K562 (cell line): ENCODE data around the gene ASB6. TPM values are rescaled to one million over a fixed set of nuclear protein-coding genes. Genes with fewer than 3 reads are reported as not detected.

Source experiments
- ATAC-seq: fragments of 200-7000 bp; cut with Tn5 transposase; 3 replicates; pipeline ENCODE4 v1.9.1; 2020; ENCODE audit warnings: moderate library complexity
- BruUV-seq: library from RNA; stranded (reverse); fragments of 400-500 nt; replicated peaks from 2 replicates; lab custom pipeline; 2021; lab: Mats Ljungman, UMichigan
- CTCF ChIA-PET: fragments of 300-600 bp; formaldehyde crosslinking; extraction: SDS; loops from one replicate; lab custom pipeline; 2021; ENCODE audit warnings: low intra/inter-chr PET ratio; lab: Yijun Ruan, JAX
- POLR2A ChIA-PET: fragments of 300-600, 350-650 bp; sonication (Branson Sonifier 250); formaldehyde crosslinking; extraction: SDS; loops from one replicate; lab custom pipeline; 2021; ENCODE audit warnings: antibody characterized with exemption, inconsistent platforms; lab: Yijun Ruan, JAX
- DNase-seq, 4 experiments: peaks; one replicate each; pipeline versions ENCODE4 v3.0.0 to v3.0.0-alpha.2; 2011 to 2018; ENCODE audit warnings: low spot score in 3 of 4, mixed read lengths in 3 of 4; ENCODE audit errors: extremely low read depth in 1 of 4
- FAIRE-seq: peaks from 2 replicates; lab custom pipeline; 2011; peaks lifted over from hg19 to GRCh38; lab: Jason Lieb, UNC
- H2AFZ ChIP-seq: 2 replicates; pipeline ENCODE4 v1.6.0; 2011; ENCODE audit warnings: low read depth, low read length, control low read depth, inconsistent platforms
- H3K27ac ChIP-seq: fragments of 200-600 bp; 3 replicates; pipeline ENCODE4 v1.8.0; 2011; ENCODE audit warnings: low read depth, mild to moderate bottlenecking, control low read depth, inconsistent platforms, low read length, moderate library complexity, mixed read lengths; ENCODE audit errors: extremely low read depth
- H3K27me3 ChIP-seq, 2 experiments: fragments of 300-600 bp in 1 of 2; 2 replicates in 1 of 2; 3 replicates in 1 of 2; pipeline versions ENCODE4 v1.6.0 to v1.8.0; 2011; ENCODE audit warnings: inconsistent platforms in 2 of 2, low read length in 2 of 2, mild to moderate bottlenecking in 1 of 2, mixed read lengths in 1 of 2, moderate library complexity in 1 of 2; ENCODE audit not compliant: control insufficient read depth in 2 of 2, insufficient read depth in 2 of 2
- H3K36me3 ChIP-seq: fragments of 300-600 bp; 3 replicates; pipeline ENCODE4 v1.8.0; 2011; ENCODE audit warnings: mild to moderate bottlenecking, low read length, inconsistent platforms; ENCODE audit not compliant: control insufficient read depth, insufficient read depth
- H3K4me1 ChIP-seq, 2 experiments: fragments of 200-600 bp in 1 of 2; replicated peaks in 1 of 2; 2 replicates in 1 of 2; 3 replicates in 1 of 2; pipeline versions ENCODE4 v1.5.1 to v1.8.0; 2011; ENCODE audit warnings: inconsistent platforms in 2 of 2, low read length in 2 of 2, mild to moderate bottlenecking in 1 of 2, mixed read lengths in 1 of 2, moderate library complexity in 1 of 2; ENCODE audit not compliant: control insufficient read depth in 2 of 2, insufficient read depth in 2 of 2
- H3K4me2 ChIP-seq: 2 replicates; pipeline ENCODE4 v1.6.1; 2011; ENCODE audit warnings: low read length, control low read depth, inconsistent platforms, mixed read lengths; ENCODE audit not compliant: insufficient read depth
- H3K4me3 ChIP-seq: fragments of 200-600 bp; sonication (generic), shearing (Covaris generic); 2 replicates; pipeline ENCODE4 v1.5.1; 2016; ENCODE audit warnings: control low read depth, inconsistent platforms
- H3K79me2 ChIP-seq: fragments of 200-600 bp; 3 replicates; pipeline ENCODE4 v1.8.0; 2011; ENCODE audit warnings: low read length, inconsistent platforms; ENCODE audit not compliant: control insufficient read depth, insufficient read depth
- H3K9ac ChIP-seq, 2 experiments: 2 replicates each; pipeline versions ENCODE4 v1.6.0 to v1.6.1; 2011; ENCODE audit warnings: low read depth in 2 of 2, low read length in 2 of 2, control low read depth in 1 of 2, inconsistent platforms in 1 of 2, mild to moderate bottlenecking in 1 of 2, mixed read lengths in 1 of 2; ENCODE audit not compliant: insufficient read depth in 1 of 2
- H3K9me1 ChIP-seq: one replicate; pipeline ENCODE4 v1.6.0; 2011; ENCODE audit warnings: inconsistent platforms, mild to moderate bottlenecking, low read length, moderate library complexity; ENCODE audit not compliant: control insufficient read depth, insufficient read depth
- H3K9me3 ChIP-seq: replicated peaks from 2 replicates; pipeline ENCODE4 v1.5.1; 2011; ENCODE audit warnings: low read depth, low read length, inconsistent platforms; ENCODE audit not compliant: control insufficient read depth, insufficient read depth
- H4K20me1 ChIP-seq: replicated peaks from 2 replicates; pipeline ENCODE4 v1.6.1; 2011; ENCODE audit warnings: low read length, inconsistent platforms, mixed read lengths; ENCODE audit not compliant: control insufficient read depth, insufficient read depth
- BACH1 ChIP-seq: fragments of 200-800 bp; sonication (Bioruptor generic); IDR thresholded peaks from 2 replicates; pipeline ENCODE4 v1.6.1; 2016; ENCODE audit warnings: missing genetic modification characterization, missing compliant biosample characterization
- BDP1 ChIP-seq: IDR thresholded peaks from 3 replicates; pipeline ENCODE4 v1.6.1; 2011; ENCODE audit not compliant: insufficient read length, insufficient read depth
- ELF4 ChIP-seq: fragments of 450-650 bp; formaldehyde crosslinking; IDR thresholded peaks from 2 replicates; pipeline ENCODE4 v1.4.0; 2022; ENCODE audit warnings: missing genetic modification characterization
- EP400 ChIP-seq: fragments of 450-650 bp; IDR thresholded peaks from 2 replicates; pipeline ENCODE4 v1.6.1; 2017; ENCODE audit warnings: antibody characterized with exemption, mild to moderate bottlenecking, moderate library complexity
- FUS ChIP-seq: fragments of 200-400 bp; formaldehyde crosslinking; optimal IDR thresholded peaks from 2 replicates; pipeline ENCODE3; 2017; ENCODE audit warnings: low read depth, low read length
- GABPB2 ChIP-seq: fragments of 250-450 bp; sonication (Bioruptor Pico); conservative IDR thresholded peaks from 2 replicates; pipeline ENCODE4 v1.5.1; 2021; ENCODE audit warnings: mild to moderate bottlenecking
- ID3 ChIP-seq, 2 experiments: fragments of 250-450 bp in 1 of 2; fragments of 450-650 bp in 1 of 2; sonication (Bioruptor Pico) in 1 of 2; IDR thresholded peaks; 2 replicates each; pipeline versions ENCODE4 v1.6.1 to v1.8.0; 2016 to 2021; ENCODE audit warnings: mild to moderate bottlenecking in 2 of 2, moderate library complexity in 2 of 2, missing compliant biosample characterization in 1 of 2, missing genetic modification characterization in 1 of 2
- MCM3 ChIP-seq: fragments of 450-650 bp; IDR thresholded peaks from 2 replicates; pipeline ENCODE4 v1.6.1; 2016
- NFIC ChIP-seq: fragments of 450-650 bp; IDR thresholded peaks from 2 replicates; pipeline ENCODE4 v1.6.1; 2017; ENCODE audit warnings: mild to moderate bottlenecking, inconsistent platforms
- RUNX1 ChIP-seq: sonication (generic); IDR thresholded peaks from 2 replicates; pipeline ENCODE4 v1.6.1; 2016; ENCODE audit warnings: antibody characterized with exemption, low read depth
- SP1 ChIP-seq: sonication (generic); formaldehyde crosslinking; IDR thresholded peaks from 2 replicates; pipeline ENCODE4 v1.8.1; 2022; ENCODE audit warnings: mild to moderate bottlenecking, missing genetic modification reagents
- VEZF1 ChIP-seq: fragments of 200-800 bp; sonication (Bioruptor generic); IDR thresholded peaks from 2 replicates; pipeline ENCODE4 v1.6.1; 2017; ENCODE audit warnings: missing genetic modification characterization, missing compliant biosample characterization
- ZBTB7A ChIP-seq: IDR thresholded peaks from 2 replicates; pipeline ENCODE4 v1.6.1; 2011; ENCODE audit warnings: low read depth, mild to moderate bottlenecking, low read length, moderate library complexity, borderline replicate concordance; ENCODE audit not compliant: control insufficient read depth
- ZNF197 ChIP-seq: fragments of 200-800 bp; sonication (Bioruptor generic); IDR thresholded peaks from 2 replicates; pipeline ENCODE4 v1.6.1; 2016; ENCODE audit warnings: low read depth, missing genetic modification characterization, missing compliant biosample characterization
- ZNF561 ChIP-seq: fragments of 450-650 bp; formaldehyde crosslinking; conservative IDR thresholded peaks from 2 replicates; pipeline ENCODE4 v1.4.0; 2020; ENCODE audit warnings: mild to moderate bottlenecking, moderate library complexity
- ZNF699 ChIP-seq: fragments of 250-450 bp; sonication (Bioruptor Pico); IDR thresholded peaks from 2 replicates; pipeline ENCODE4 v1.8.0; 2021; ENCODE audit warnings: mild to moderate bottlenecking, moderate library complexity; ENCODE audit not compliant: insufficient replicate concordance
- ZNF740 ChIP-seq, 3 experiments: fragments of 200-800 bp in 1 of 3; sonication (Bioruptor generic) in 1 of 3; sonication (generic) in 1 of 3; formaldehyde crosslinking in 1 of 3; IDR thresholded peaks; 2 replicates each; pipeline versions ENCODE4 v1.6.1 to v1.8.0; 2016 to 2022; ENCODE audit warnings: mild to moderate bottlenecking in 2 of 3, missing compliant biosample characterization in 2 of 3, missing genetic modification characterization in 2 of 3, missing genetic modification reagents in 1 of 3
- WGBS: fragments of 100-300 bp; shearing (Covaris generic); methylation state at CpG from one replicate; pipeline ENCODE4 v1.1.6; 2016; ENCODE audit warnings: low coverage, mixed read lengths; ENCODE audit not compliant: insufficient coverage; ENCODE audit errors: missing lambda C conversion rate; 5-methylcytosine and 5-hydroxymethylcytosine counted together
- in situ Hi-C: fragments of 300-500 bp; cut with MboI; formaldehyde crosslinking; loops from 4 replicates; pipeline ENCODE4 v1.15.0; 2018; ENCODE audit warnings: inconsistent platforms, mixed read lengths
- intact Hi-C: fragments of 100-400 bp; cut with micrococcal nuclease; formaldehyde crosslinking; loops from 2 replicates; pipeline ENCODE4 v1.14.2; 2022
- polyA plus RNA-seq, 8 experiments: library from polyadenylated mRNA; depleted of rRNA in 4 of 8; stranded (reverse) in 5 of 8; unstranded in 3 of 8; fragments of >200 nt; fragmentation: Nextera tagmentation in 2 of 8; fragmentation: Illumina TruSeq in 1 of 8; extraction: Ambion mirVana in 2 of 8; extraction: Trizol in 1 of 8; gene quantifications; 2 replicates each; pipeline versions ENCODE4 v1.2.1 to v1.2.3, GENCODE V29; 2011 to 2014; ENCODE audit warnings: inconsistent platforms in 1 of 8, missing spikeins in 1 of 8
- total RNA-seq, 7 experiments: library from RNA; depleted of rRNA in 6 of 7; stranded (reverse); fragments of >200 nt in 6 of 7; fragmentation: Illumina TruSeq in 2 of 7; extraction: Trizol in 2 of 7; gene quantifications; 2 replicates each; pipeline versions ENCODE4 v1.2.1 to v1.2.3, GENCODE V29; 2011 to 2021; ENCODE audit warnings: low replicate concordance in 1 of 7

ASB6 gene
- total and polyA plus RNA-seq, 9 of the 15 experiments (the other 6 are each of a cell fraction or from before 2014, with no cell fraction given): 0.92 to 17.8 (median 11.3) TPM

- peak; percentile 95 for ATAC-seq
- BruUV-seq: TSS peak; percentile 79
- peak; percentile 82; the same call in 1 of the 2 replicates for TF ChIP-seq BACH1 (tag)
- no peak for TF ChIP-seq ZNF699
- no peak for TF ChIP-seq ID3 (CRISPR knock-in tag; IDR thresholded peaks at IDR 0.05)
- TF ChIP-seq ID3 (tag; IDR thresholded peaks at IDR 0.05): peak; percentile 97
- TF ChIP-seq GABPB2 (CRISPR knock-in tag): no peak
- TF ChIP-seq EP400: peak; percentile 45
- TF ChIP-seq RUNX1: no peak
- TF ChIP-seq ZNF197 (CRISPR knock-in tag): 0 out of 2 replicates have a peak, but pooled peaks have one; percentile 69
- TF ChIP-seq ZNF561: no peak
- TF ChIP-seq BDP1: no peak
- no peak for TF ChIP-seq ZNF740 (CRISPR knock-in tag; IDR thresholded peaks at IDR 0.05)
- TF ChIP-seq ZNF740 (tag; IDR thresholded peaks at IDR 0.05): peak in 1 of 2 experiments; percentile 87; a peak in 3 of 4 replicates
- TF ChIP-seq MCM3: no peak
- 0 out of 2 replicates have a peak, but pooled peaks have one; percentile 26 for TF ChIP-seq SP1 (CRISPR knock-in tag)
- no peak; the same call in 1 of the 2 replicates for TF ChIP-seq VEZF1 (CRISPR knock-in tag)
- no peak for TF ChIP-seq NFIC
- TF ChIP-seq ZBTB7A: no peak
- no peak for TF ChIP-seq FUS
- TF ChIP-seq ELF4 (CRISPR knock-in tag): peak; percentile 57; the same call in 1 of the 2 replicates
Measured at GRCh38 chr9:129587487-129588262, 54.3 kb downstream of the ASB6 start.

More at GRCh38 chr9:129587487-129588262, 54.3 kb downstream of the ASB6 start:
- Histone ChIP-seq H4K20me1 (no peaks in the 10 kb centered on the region), H2AFZ (peak overlapping the region; percentile 85), H3K9me3 (no peaks in the 10 kb centered on the region), H3K27ac (peak overlapping the region; percentile 76), H3K9ac (peak overlapping the region; percentile 55 to 82; a peak in 3 of 4 replicates), H3K4me2 (peak overlapping the region; percentile 60), H3K27me3 (no peaks in the 10 kb centered on the region), H3K36me3 (no peaks in the 10 kb centered on the region), H3K79me2 (no peaks in the 10 kb centered on the region), H3K9me1 (no peaks in the 10 kb centered on the region), H3K4me3 (no peak overlapping the region), H3K4me1 (peaks cover 26 to 35% of the 10 kb centered on the region in 2 experiments)
- intact Hi-C loops: loop anchor here (5.0 kb wide), 1 partner anchor 100 kb away; no protein-coding TSS in a partner anchor
- 10% methylated on average over 22 of the region's 23 CpGs for WGBS
- in situ Hi-C loops: no loop called here
- CTCF ChIA-PET: interaction anchor here (1.0 kb wide), 1 partner anchor 22 kb away, joined by 3 read pairs; no protein-coding TSS in a partner anchor
- DNase-seq (peak; percentile 56 to 95 (median 76)), FAIRE-seq (peak; percentile 94)
- POLR2A ChIA-PET: interaction anchor here (0.6 to 1.4 kb wide), 7 partner anchors 11 to 179 kb away, joined by 3 to 8 read pairs (median 3); partner anchors contain the start of gene C9orf50
